H4 (cell line): ENCODE results near the gene IFIT1. TPM values are rescaled to one million over a fixed set of nuclear protein-coding genes. Genes with fewer than 3 reads are reported as not detected.
A peak's percentile ranks its signal among the peaks of the same experiment; 100 is the strongest.
"Not testable (repeated sequence)": the region's sequence is repeated elsewhere in the genome, so short reads cannot be mapped to it uniquely, and the experiment has no call there.

Source experiments
- DNase-seq: peaks from one replicate; pipeline ENCODE4 v3.0.0-alpha.2; 2015; ENCODE audit warnings: low spot score
- total RNA-seq: library from RNA; depleted of rRNA; stranded (reverse); fragments of >200 nt; shearing (Covaris generic); gene quantifications from 2 replicates; pipeline ENCODE4 v1.2.3, GENCODE V29; 2014

IFIT1 gene
- total RNA-seq, 1 experiment from 2014 or later: 123 TPM

GRCh38 chr10:89367529-89367928 is 24.9 kb upstream of the IFIT1 start:
- DNase-seq: no peak

DNA sequence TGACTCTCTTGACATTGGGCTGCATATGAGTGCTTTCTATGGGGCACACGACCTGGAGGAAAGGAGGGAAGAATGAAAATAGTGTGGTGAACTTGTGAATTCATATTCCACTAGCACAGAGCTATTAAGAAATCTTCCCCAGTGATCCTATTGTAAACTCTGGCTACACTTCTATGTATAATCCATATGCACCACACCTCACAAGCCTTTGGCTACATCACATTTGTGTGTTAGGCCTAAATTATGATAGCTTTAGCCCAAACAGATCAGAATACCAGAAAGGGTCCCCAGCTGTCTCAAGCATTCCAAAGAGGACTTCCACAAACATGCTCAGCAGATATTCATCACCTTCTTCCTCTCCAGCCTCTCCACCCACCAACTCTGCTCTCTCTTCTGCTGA is 24.3 kb upstream of the IFIT1 start:
- no peak for DNase-seq

DNA sequence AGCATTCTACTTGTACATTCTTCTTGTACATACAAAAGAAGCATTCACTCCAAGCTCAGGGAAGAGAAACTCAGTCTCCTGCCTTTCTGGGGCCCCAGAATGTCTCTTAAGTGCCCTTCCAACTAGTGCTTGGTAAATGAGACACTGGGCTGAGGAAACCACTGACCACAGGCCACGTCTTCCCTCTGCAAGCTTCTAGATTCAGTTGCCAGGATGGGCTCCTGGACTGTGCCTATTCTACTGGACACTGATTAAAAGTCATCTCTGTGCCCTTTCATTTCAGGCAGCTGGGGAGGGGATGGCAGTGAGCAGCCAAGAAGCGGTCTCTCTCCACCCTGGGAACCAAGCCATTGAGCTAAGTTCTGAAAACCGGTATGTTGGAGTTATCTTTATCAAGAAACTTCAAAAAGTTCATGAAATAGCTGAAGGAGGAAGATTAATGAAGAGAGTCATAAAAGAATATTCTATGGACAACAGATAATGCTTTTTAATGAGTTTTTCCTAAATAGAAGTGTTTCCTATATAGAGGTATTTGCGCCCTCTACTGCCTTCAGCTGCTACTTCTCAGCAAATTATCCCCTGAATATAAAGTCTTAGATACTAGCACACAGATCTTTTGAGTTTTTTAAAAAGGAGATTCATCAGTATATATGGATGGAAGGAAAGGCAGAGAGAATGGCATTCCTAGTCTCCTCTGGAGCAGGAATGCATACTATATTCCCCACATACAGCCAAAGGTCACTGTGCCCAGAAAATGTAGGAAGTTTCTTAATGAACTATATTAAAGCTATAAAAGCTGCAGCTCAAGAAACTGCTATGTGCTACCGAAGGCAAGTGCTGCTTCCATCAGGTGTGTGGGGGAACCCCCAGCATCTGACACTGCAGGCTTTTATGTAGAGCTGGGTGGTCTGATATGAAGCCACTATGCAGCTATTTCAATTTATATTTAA is 23.0 kb upstream of the IFIT1 start:
- peak; percentile 23 for DNase-seq

GRCh38 chr10:89371079-89371478 is 21.3 kb upstream of the IFIT1 start:
- DNase-seq: no peak

GRCh38 chr10:89371987-89372386 is 20.4 kb upstream of the IFIT1 start:
- no peak for DNase-seq

- peak; percentile 90 for DNase-seq
Measured at GRCh38 chr10:89373916-89374711, 18.3 kb upstream of the IFIT1 start.

- no peak for DNase-seq
Measured at GRCh38 chr10:89374713-89375141, 17.7 kb upstream of the IFIT1 start.

GRCh38 chr10:89377705-89378637 is 14.5 kb upstream of the IFIT1 start, which contains the start of gene IFIT1B:
TSS of gene IFIT1B (plus strand) at chr10:89378056. CDS start at chr10:89378136, 80 bp downstream.
- no peak for DNase-seq

DNA sequence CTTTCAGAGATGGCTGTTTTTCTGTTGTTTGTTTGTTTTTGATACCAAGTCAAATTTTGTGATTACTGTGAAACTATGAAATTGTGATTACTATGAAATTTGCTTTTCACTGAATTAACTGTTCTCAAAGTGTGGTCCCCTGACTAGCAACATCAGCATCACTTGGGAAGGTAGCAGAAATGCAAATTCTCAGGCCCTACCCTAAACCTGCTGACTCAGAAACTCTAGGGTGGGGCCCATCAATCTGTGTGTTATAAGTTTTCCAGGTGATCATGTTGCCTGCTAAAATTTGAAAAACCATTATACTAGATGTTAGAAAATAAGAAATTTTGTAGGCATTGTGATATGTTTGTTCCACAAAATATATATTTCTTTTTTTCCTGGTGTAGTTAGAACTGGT is 13.3 kb upstream of the IFIT1 start:
- DNase-seq: no peak

DNA sequence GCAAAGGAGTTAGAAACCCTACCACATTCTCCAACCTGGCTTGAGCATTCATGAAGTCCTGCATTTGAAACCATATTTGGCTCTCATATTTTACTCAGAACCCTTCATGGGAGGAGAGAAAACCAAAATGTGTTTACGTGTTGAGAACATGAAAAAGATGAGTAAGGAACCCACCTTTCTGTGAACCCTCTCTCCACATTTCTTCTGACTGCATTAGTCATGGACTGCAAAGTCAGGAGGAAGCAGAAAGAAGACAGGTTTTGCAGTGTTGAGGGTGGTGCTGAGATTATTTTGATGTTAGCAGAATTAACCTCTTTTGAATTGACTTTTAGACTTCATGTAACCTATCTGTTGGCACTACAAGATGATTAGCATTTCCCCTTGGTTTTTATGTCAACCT is 9.7 kb upstream of the IFIT1 start:
- DNase-seq: no peak

DNA sequence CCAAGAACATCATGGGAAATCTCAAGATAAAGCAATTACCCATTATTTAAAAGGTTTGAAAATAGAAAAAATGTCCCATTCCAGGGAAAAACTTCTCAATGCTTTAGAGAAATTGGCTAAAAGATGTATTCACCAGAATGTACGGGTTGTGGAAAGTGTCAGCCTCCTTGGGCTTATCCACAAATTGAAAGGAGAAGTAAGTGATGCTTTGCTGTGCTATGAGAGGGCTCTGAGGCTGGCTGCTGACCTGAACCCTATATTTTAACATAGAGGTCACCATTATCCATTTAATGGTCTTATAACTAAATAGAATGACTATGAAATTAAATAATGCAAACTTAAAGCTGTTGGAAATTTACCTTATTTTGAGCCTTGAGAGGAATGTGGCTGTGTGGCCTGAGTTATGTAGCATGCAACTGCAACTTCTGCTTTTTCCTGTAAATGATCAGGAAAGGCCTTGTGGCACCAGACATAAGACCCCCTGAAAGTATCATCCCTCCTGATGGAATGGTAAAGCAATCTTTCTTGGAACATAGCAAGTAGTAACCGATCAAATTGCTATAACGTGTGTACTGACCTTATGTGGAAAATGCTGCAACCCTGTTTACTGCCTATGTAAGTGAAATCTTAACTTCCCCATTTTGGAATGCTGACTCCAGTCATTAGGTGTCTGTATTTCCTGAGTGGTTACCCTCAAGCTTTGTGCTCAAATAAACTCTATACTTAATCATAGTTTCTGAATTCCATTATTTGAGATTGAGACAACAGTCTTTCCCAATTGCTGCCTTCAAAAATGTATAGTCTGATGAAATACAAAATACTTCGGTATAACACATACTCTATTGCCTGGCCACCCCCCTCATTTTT is 7.7 kb upstream of the IFIT1 start:
- DNase-seq: no peak

DNA sequence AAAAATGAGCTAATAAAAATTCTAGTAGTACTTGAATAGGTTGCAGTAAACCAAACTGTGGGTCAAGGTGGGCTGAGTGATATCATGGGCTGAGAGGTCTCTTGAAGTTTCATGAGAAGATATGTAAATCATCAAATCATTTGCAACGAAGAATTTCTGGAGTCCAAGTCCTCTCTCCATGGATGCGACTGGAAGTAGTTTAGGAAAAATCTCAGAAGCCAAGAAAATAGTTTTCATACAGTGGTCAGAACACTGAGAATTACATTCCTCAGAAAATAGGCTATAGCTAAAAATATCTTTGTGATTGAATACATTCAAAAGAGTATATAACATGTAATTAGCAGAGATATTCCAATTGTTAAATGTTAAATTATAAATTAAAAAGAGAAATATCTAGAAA is 3.6 kb upstream of the IFIT1 start:
- DNase-seq: no peak

- peak; percentile 24 for DNase-seq
Measured at GRCh38 chr10:89389254-89389653, 3.2 kb upstream of the IFIT1 start.

DNA sequence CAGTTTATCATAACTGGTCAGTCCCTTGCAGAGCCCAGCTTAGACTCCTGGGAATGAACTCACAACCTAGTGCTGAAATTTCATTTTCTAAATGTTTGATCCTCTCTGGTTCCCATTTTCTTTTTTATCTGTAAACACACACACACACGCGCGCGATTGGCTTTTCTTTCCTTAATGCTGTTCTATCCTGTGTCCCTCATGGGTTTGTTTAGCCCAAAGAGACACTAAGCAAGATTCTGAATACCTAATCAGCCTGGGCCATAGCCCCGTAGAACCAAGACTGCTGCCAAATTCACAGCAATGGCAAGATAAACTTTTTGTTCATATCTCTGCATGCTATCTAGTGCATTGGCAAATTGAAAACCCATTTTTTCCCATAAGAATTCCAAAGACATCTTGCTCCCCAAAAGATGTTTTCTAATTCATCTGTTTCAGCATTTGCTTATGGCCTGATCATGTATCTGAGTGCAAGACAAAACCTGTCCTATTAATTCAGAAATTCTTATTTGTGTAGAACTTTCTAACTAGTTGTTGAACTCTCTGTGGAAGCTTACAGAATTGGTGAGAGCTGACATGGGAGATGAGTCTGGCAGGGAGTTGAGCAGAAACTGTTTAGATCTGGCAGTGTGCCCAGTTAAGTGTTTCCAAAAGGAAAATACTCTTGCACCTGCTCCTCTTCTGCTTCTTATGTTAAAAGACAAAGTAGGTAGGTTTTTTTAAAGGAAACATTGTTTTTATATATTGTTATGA is 1.8 kb upstream of the IFIT1 start:
- no peak for DNase-seq

DNA sequence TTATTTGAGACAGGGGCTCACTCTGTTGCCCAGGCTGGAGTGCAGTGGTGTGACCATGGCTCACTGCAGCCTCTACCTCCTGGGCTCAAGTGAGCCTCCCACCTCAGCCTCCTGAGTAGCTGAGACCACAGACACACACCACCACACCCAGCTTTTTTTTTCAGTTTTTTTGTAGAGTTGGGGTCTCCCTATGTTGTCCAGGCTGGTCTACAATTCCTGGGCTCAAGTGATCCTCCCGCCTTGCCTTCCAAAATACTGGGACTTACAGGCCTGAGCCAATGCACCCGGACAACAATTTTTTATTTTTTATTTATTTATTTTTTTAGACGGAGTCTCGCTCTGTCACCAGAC is 1.2 kb upstream of the IFIT1 start:
- not testable (repeated sequence) for DNase-seq

DNA sequence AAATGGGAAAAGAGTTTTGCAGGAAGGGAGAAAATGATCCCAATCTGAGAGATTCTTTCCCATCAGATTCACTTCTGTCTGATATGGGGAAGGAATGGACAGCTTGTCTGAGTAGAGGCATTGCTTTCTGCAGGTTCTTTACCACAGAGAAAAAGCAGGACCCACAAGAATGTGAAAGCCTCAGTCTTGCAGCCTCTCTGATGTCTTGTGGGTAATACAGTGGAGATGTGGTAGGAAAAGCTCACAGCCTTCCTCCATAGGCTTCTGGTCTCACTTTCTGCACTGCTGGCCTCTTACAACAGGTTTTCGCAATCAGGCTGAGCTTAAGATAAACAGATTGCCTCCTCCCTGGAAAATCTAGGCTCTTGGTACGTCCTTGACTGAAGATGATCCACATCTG is 551 bp downstream of the IFIT1 start:
- peak; percentile 61 for DNase-seq

DNA sequence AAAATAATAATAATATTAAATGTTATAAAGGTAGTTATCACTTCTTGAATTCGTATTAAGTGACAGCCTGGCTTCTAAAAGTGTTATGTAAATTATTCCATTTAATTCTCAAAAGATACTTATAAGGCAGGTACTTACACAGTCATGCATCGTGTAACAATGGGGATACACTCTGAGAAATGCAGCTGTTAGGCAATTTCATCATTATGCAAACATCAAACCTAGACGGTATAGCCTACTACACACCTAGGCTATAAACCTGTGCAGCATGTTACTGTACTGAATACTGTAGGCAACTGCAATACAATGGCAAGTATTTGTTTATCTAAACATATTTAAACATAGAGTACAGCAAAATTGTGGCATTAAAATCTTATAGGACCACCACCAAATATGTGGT is 1.5 kb downstream of the IFIT1 start:
- no peak for DNase-seq

- DNase-seq: no peak
Measured at GRCh38 chr10:89395141-89395540, 2.7 kb downstream of the IFIT1 start.

GRCh38 chr10:89398003-89398749 is 5.8 kb downstream of the IFIT1 start:
- no peak for DNase-seq
